GM12878 (cell line): Measurements from ENCODE around the gene STON2. TPM values are rescaled to one million over a fixed set of nuclear protein-coding genes. Genes with fewer than 3 reads are reported as not detected.

Experiments used
- ATAC-seq: fragments of 200-7000 bp; cut with Tn5 transposase; 3 replicates; pipeline ENCODE4 v1.9.1; 2020; ENCODE audit warnings: mild to moderate bottlenecking, moderate library complexity
- BruUV-seq: library from RNA; stranded (reverse); fragments of 400-500 nt; replicated peaks from 2 replicates; lab custom pipeline; 2021; lab: Mats Ljungman, UMichigan
- CTCF ChIA-PET: fragments of 300-600 bp; sonication (Branson Sonifier 250); formaldehyde crosslinking; extraction: SDS; loops from one replicate; lab custom pipeline; 2021; ENCODE audit warnings: inconsistent platforms; lab: Yijun Ruan, JAX
- POLR2A ChIA-PET: fragments of 350-600 bp; formaldehyde crosslinking; extraction: SDS; loops from one replicate; lab custom pipeline; 2021; ENCODE audit warnings: inconsistent platforms; lab: Charles Lee
- RAD21 ChIA-PET: fragments of 300-600 bp; sonication (Branson Sonifier 250); formaldehyde crosslinking; loops from one replicate; lab custom pipeline; 2023; ENCODE audit warnings: antibody characterized with exemption; ENCODE audit not compliant: unreplicated experiment; lab: Charles Lee
- SMC1A ChIA-PET: fragments of 300-600 bp; sonication (Branson Sonifier 250); formaldehyde crosslinking; loops from one replicate; lab custom pipeline; 2023; ENCODE audit not compliant: unreplicated experiment, uncharacterized antibody; lab: Charles Lee
- DNase-seq: peaks from one replicate; pipeline ENCODE4 v3.0.0-alpha.2; 2011; ENCODE audit warnings: low read depth, low spot score
- FAIRE-seq: peaks from 3 replicates; lab custom pipeline; 2011; peaks lifted over from hg19 to GRCh38; lab: Jason Lieb, UNC
- H2AFZ ChIP-seq: 2 replicates; pipeline ENCODE4 v1.6.0; 2011; ENCODE audit warnings: low read depth, low read length, control low read depth; ENCODE audit not compliant: control insufficient read depth
- H3K27ac ChIP-seq: 2 replicates; pipeline ENCODE4 v1.5.1; 2011; ENCODE audit warnings: control low read depth; ENCODE audit not compliant: control insufficient read depth, insufficient read depth
- H3K27me3 ChIP-seq, 2 experiments: replicated peaks in 1 of 2; 2 replicates each; pipeline versions ENCODE4 v1.6.0 to v1.6.1; 2011; ENCODE audit warnings: low read length in 1 of 2; ENCODE audit not compliant: control insufficient read depth in 2 of 2, insufficient read depth in 2 of 2
- H3K36me3 ChIP-seq, 2 experiments: 2 replicates each; pipeline ENCODE4 v1.5.1; 2011; ENCODE audit warnings: low read length in 1 of 2; ENCODE audit not compliant: control insufficient read depth in 2 of 2, insufficient read depth in 2 of 2
- H3K4me1 ChIP-seq: 2 replicates; pipeline ENCODE4 v1.6.1; 2011; ENCODE audit warnings: mild to moderate bottlenecking, low read length, moderate library complexity, mixed read lengths; ENCODE audit not compliant: control insufficient read depth, insufficient read depth
- H3K4me2 ChIP-seq: 2 replicates; pipeline ENCODE4 v1.6.0; 2011; ENCODE audit warnings: control low read depth; ENCODE audit not compliant: control insufficient read depth, insufficient read depth
- H3K4me3 ChIP-seq: fragments of 200-600 bp; sonication (generic); 2 replicates; pipeline ENCODE4 v1.5.1; 2016
- H3K79me2 ChIP-seq: 2 replicates; pipeline ENCODE4 v1.6.0; 2011; ENCODE audit warnings: low read length; ENCODE audit not compliant: control insufficient read depth, insufficient read depth
- H3K9ac ChIP-seq: 2 replicates; pipeline ENCODE4 v1.8.0; 2011; ENCODE audit warnings: low read length, control low read depth, mixed read lengths; ENCODE audit not compliant: control insufficient read depth, insufficient read depth
- H3K9me3 ChIP-seq: replicated peaks from 3 replicates; pipeline ENCODE4 v1.5.1; 2011; ENCODE audit warnings: mild to moderate bottlenecking, low read length; ENCODE audit not compliant: control insufficient read depth, insufficient read depth
- H4K20me1 ChIP-seq: 2 replicates; pipeline ENCODE4 v1.6.0; 2011; ENCODE audit not compliant: control insufficient read depth, insufficient read depth
- BCL11A ChIP-seq: IDR thresholded peaks from 2 replicates; pipeline ENCODE4 v1.6.1; 2011; ENCODE audit warnings: low read depth, low read length
- ELK1 ChIP-seq: IDR thresholded peaks from 2 replicates; pipeline ENCODE4 v1.6.1; 2012; ENCODE audit warnings: low read depth, low read length, improper control_type of control experiment
- EP300 ChIP-seq, 2 experiments: fragments of 150-350 bp in 1 of 2; IDR thresholded peaks; 2 replicates each; pipeline ENCODE4 v1.6.1; 2011 to 2012; ENCODE audit warnings: low read depth in 2 of 2, low read length in 2 of 2, borderline replicate concordance in 1 of 2, improper control_type of control experiment in 1 of 2, inconsistent platforms in 1 of 2; ENCODE audit not compliant: control insufficient read depth in 1 of 2
- MTA2 ChIP-seq: fragments of 450-650 bp; IDR thresholded peaks from 2 replicates; pipeline ENCODE4 v1.6.1; 2016; ENCODE audit warnings: low read depth, mild to moderate bottlenecking, moderate library complexity
- NR2F1 ChIP-seq: fragments of 450-650 bp; conservative IDR thresholded peaks from 2 replicates; pipeline ENCODE4 v1.6.1; 2017; ENCODE audit warnings: mild to moderate bottlenecking
- PKNOX1 ChIP-seq: fragments of 450-650 bp; IDR thresholded peaks from 2 replicates; pipeline ENCODE4 v1.6.1; 2016; ENCODE audit warnings: mild to moderate bottlenecking
- POU2F2 ChIP-seq: IDR thresholded peaks from 3 replicates; pipeline ENCODE4 v1.6.1; 2011; ENCODE audit warnings: low read depth, mild to moderate bottlenecking, low read length, borderline replicate concordance
- TAF1 ChIP-seq: IDR thresholded peaks from 2 replicates; pipeline ENCODE4 v1.6.1; 2011; ENCODE audit warnings: mild to moderate bottlenecking, low read depth, low read length, borderline replicate concordance
- ZSCAN29 ChIP-seq: fragments of 450-650 bp; IDR thresholded peaks from 2 replicates; pipeline ENCODE4 v1.6.1; 2017; ENCODE audit warnings: mild to moderate bottlenecking, moderate library complexity
- WGBS: methylation state at CpG from one replicate; pipeline ENCODE4 v1.1.6; 2016; ENCODE audit warnings: low lambda C conversion rate; ENCODE audit not compliant: insufficient replicate concordance, insufficient coverage; ENCODE audit errors: missing lambda C conversion rate; 5-methylcytosine and 5-hydroxymethylcytosine counted together
- in situ Hi-C: fragments of 300-500 bp; cut with MboI; formaldehyde crosslinking; loops from 9 replicates; pipeline ENCODE4 v1.14.3; 2018; ENCODE audit warnings: mixed read lengths
- intact Hi-C: fragments of 100-400 bp; cut with micrococcal nuclease; formaldehyde crosslinking; loops from one replicate; pipeline ENCODE4 v1.14.2; 2022; ENCODE audit not compliant: unreplicated experiment
- polyA plus RNA-seq, 11 experiments: library from polyadenylated mRNA; depleted of rRNA in 4 of 11; unstranded in 6 of 11; stranded (reverse) in 5 of 11; fragments of >200 nt; fragmentation: Nextera tagmentation in 4 of 11; fragmentation: Illumina TruSeq in 1 of 11; extraction: Ambion mirVana in 4 of 11; extraction: Trizol in 1 of 11; gene quantifications; 1 replicate in 1 of 11; 2 replicates in 10 of 11; pipeline versions ENCODE4 v1.2.1 to v1.2.3, GENCODE V29; 2011 to 2016; ENCODE audit warnings: inconsistent platforms in 2 of 11, missing spikeins in 2 of 11, low read depth in 1 of 11
- total RNA-seq, 4 experiments: library from RNA; depleted of rRNA in 3 of 4; stranded (reverse); fragments of >200 nt in 3 of 4; fragmentation: Illumina TruSeq in 1 of 4; extraction: Trizol in 1 of 4; gene quantifications; 2 replicates each; pipeline versions ENCODE4 v1.2.1 to v1.2.3, GENCODE V29; 2013 to 2021

Gene STON2
- total and polyA plus RNA-seq, 10 of the 15 experiments (the other 5 are each of a cell fraction or from before 2014, with no cell fraction given): 0.03 to 0.13 (median 0.03) TPM; not detected in 7

GRCh38 chr14:81440041-81440440 is 39.9 kb upstream of the STON2 start:
- POLR2A ChIA-PET: no interaction called here
- CTCF ChIA-PET: interaction anchor here (1.6 kb wide), 1 partner anchor 56 kb away, joined by 4 read pairs; no protein-coding TSS in a partner anchor
- no peak overlapping the region for H3K27ac ChIP-seq
- FAIRE-seq: no peak
- intact Hi-C loops: no loop called here
- no peak for ATAC-seq
- no peaks in the 10 kb centered on the region for H3K4me1 ChIP-seq
- SMC1A ChIA-PET: interaction anchor here (1.6 kb wide), 1 partner anchor 24 kb away, joined by 4 read pairs; no protein-coding TSS in a partner anchor
- no peaks in the 10 kb centered on the region for H3K9me3 ChIP-seq
- no peak for DNase-seq
- no peak overlapping the region for H3K9ac ChIP-seq
- H3K4me3 ChIP-seq: no peak overlapping the region
- RAD21 ChIA-PET: no interaction called here
- H3K79me2 ChIP-seq: no peaks in the 10 kb centered on the region
- no peaks in the 10 kb centered on the region for H4K20me1 ChIP-seq
- BruUV-seq: no TSS peak
- TF ChIP-seq EP300 (IDR thresholded peaks at IDR 0.05; ENCODE audit: borderline replicate concordance in 1 of 2, control insufficient read depth in 1 of 2, low read depth in 2 of 2, low read length in 2 of 2) (no peak), ZSCAN29 (no peak), PKNOX1 (peak; percentile 60; the same call in 1 of the 2 replicates), BCL11A (no peak), MTA2 (peak; percentile 56; the same call in 1 of the 2 replicates), ELK1 (no peak), NR2F1 (0 out of 2 replicates have a peak, but pooled peaks have one; percentile 29), TAF1 (no peak), POU2F2 (peak; percentile 22; the same call in 1 of the 3 replicates)
- no peak overlapping the region for H2AFZ ChIP-seq
- H3K4me2 ChIP-seq: no peak overlapping the region
- in situ Hi-C loops: no loop called here
- H3K27me3 ChIP-seq: peaks cover 10 to 20% of the 10 kb centered on the region in 2 experiments
- 0% methylated on average over 3 of the region's 3 CpGs for WGBS
- no peaks in the 10 kb centered on the region for H3K36me3 ChIP-seq
